Esophagus muscularis mucosa (tissue), 3 donors: ENCODE data around the gene GTPBP6.

Experiments
- POLR2A ChIP-seq: fragments of 450-650 bp; IDR thresholded peaks from one replicate; pipeline ENCODE4 v1.6.1; 2017; ENCODE audit warnings: antibody characterized with exemption, moderate library complexity, mild to moderate bottlenecking, low read depth
- POLR2AphosphoS5 ChIP-seq, 2 donors: sonication (generic); formaldehyde crosslinking; IDR thresholded peaks; one replicate each; pipeline ENCODE4 v1.6.1; 2017; ENCODE audit warnings: antibody characterized with exemption in 2 of 2
- TF ChIP-seq, protein P1 (sequence below), 3 experiments: fragments of 200-600 bp in 2 of 3; fragments of 450-650 bp in 1 of 3; sonication (generic) in 2 of 3; IDR thresholded peaks; one replicate each; pipeline ENCODE4 v1.5.1; 2017 to 2019; ENCODE audit warnings: antibody characterized with exemption in 3 of 3, mild to moderate bottlenecking in 2 of 3, moderate library complexity in 1 of 3

DNA sequence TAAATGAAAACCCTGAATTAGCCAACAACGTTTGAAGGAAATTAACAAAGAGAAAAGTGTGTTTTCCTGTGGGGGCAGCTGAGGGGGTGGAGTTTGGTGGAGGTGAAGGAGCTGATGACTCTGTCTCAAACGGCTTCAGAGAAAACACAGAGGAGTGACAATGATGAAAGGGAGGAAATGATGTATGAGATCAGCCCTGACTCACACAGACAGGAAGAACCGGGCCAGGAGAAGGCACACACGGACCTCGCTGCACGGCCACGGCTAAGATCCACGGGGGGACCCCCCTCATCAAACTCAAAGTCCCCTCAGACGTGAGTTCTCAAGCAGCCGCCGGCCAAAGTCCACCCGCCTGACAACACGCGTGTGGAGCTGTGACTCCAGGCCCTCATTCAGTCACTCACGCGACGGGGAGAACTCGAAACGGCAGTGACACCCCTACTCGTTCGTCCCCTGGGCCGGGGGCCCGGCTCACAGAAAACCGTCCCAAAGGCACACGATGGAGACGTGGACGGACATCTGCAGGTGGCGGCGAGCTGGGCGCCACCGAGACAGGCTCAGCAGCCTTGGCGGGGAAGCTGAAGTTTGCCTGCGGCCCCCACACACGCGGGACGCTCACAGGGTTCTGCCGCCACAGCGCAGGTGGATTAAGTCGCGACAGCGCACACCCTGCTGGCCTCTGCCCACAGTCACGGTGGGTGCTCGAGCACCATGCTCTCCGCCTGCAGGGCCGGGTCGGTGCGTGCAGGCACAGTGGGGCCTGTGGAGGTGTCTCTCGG lies 39.3 kb upstream of the GTPBP6 start:
- TF ChIP-seq, protein P1, sequence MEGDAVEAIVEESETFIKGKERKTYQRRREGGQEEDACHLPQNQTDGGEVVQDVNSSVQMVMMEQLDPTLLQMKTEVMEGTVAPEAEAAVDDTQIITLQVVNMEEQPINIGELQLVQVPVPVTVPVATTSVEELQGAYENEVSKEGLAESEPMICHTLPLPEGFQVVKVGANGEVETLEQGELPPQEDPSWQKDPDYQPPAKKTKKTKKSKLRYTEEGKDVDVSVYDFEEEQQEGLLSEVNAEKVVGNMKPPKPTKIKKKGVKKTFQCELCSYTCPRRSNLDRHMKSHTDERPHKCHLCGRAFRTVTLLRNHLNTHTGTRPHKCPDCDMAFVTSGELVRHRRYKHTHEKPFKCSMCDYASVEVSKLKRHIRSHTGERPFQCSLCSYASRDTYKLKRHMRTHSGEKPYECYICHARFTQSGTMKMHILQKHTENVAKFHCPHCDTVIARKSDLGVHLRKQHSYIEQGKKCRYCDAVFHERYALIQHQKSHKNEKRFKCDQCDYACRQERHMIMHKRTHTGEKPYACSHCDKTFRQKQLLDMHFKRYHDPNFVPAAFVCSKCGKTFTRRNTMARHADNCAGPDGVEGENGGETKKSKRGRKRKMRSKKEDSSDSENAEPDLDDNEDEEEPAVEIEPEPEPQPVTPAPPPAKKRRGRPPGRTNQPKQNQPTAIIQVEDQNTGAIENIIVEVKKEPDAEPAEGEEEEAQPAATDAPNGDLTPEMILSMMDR (IDR thresholded peaks at IDR 0.05) = no peak
- no peak for TF ChIP-seq POLR2A
- TF ChIP-seq POLR2AphosphoS5 (IDR thresholded peaks at IDR 0.05) = no peak
